HG02840 (cell line): ENCODE data around the gene C2orf66.

Experiments used
- ATAC-seq: cut with Tn5 transposase; IDR thresholded peaks from one replicate; pipeline ENCODE4 v1.9.1; 2021; ENCODE audit warnings: mild to moderate bottlenecking, moderate library complexity, moderate number of reproducible peaks; ENCODE audit not compliant: unreplicated experiment, low FRiP score

The C2orf66 gene

GRCh38 chr2:196783431-196784094 is 25.6 kb downstream of the C2orf66 start:
- ATAC-seq = peak; percentile 60

- ATAC-seq = no peak
These were observed 42.1 kb downstream of the C2orf66 start for GRCh38 chr2:196767101-196767500.

GRCh38 chr2:196759378-196759706 is 49.8 kb downstream of the C2orf66 start:
- no peak for ATAC-seq

- ATAC-seq = no peak
These were observed 50.4 kb downstream of the C2orf66 start for GRCh38 chr2:196758474-196759377.
